Measurements from ENCODE around the gene C19orf18. TPM values are rescaled to one million over a fixed set of nuclear protein-coding genes. Genes with fewer than 3 reads are reported as not detected.
"Not testable (repeated sequence)": the region's sequence is repeated elsewhere in the genome, so short reads cannot be mapped to it uniquely, and the experiment has no call there.

C19orf18 gene
- total and polyA plus RNA-seq, 8 donors = 2.1 to 4.0 (median 3.2) TPM; not detected in 5

GRCh38 chr19:57934820-57935665 lies 39.3 kb downstream of the C19orf18 start, which contains the start of gene ZNF418:
TSS of gene ZNF418 (minus strand) at chr19:57935402. CDS start at chr19:57933822, 1,580 bp downstream.
- Histone ChIP-seq H3K4me3 (peak within 1 kb of the TSS; percentile 50 to 82 (median 66)), H3K27ac (peak within 1 kb of the TSS; percentile 52 to 82 (median 55)), H3K9me3 (peaks cover 45 to 100% (median 78%) of the 10 kb centered on the region in 4 donors), H3K36me3 (peaks cover 13 to 66% (median 27%) of the 10 kb centered on the region in 4 donors), H3K4me1 (peaks cover 0 to 9% (median 7%) of the 10 kb centered on the region in 4 donors), H3K27me3 (no peaks in the 10 kb centered on the region)
- peak; percentile 54 to 95 for DNase-seq
- peak in 2 of 3 donors; percentile 41 to 56 for TF ChIP-seq POLR2AphosphoS5 (IDR thresholded peaks at IDR 0.05)
- no peak for TF ChIP-seq EP300 (IDR thresholded peaks at IDR 0.05)
- TF ChIP-seq POLR2A (IDR thresholded peaks at IDR 0.05) = no peak
- TF ChIP-seq CTCF (IDR thresholded peaks at IDR 0.05) = no peak
- WGBS, 5 donors = 4 to 7% (median 7%) methylated on average over 36 to 54 of the region's 54 CpGs
- intact Hi-C loops (cut with DNase I; ENCODE audit: low total_unique reads) = no loop called here

GRCh38 chr19:57927587-57927986 lies 46.7 kb downstream of the C19orf18 start:
- intact Hi-C loops (cut with DNase I; ENCODE audit: low total_unique reads) = no loop called here
- peaks cover 28 to 93% (median 64%) of the 10 kb centered on the region in 4 donors for H3K36me3 ChIP-seq
- no peak overlapping the region for H3K27ac ChIP-seq
- H3K9me3 ChIP-seq = peaks cover 51 to 98% (median 90%) of the 10 kb centered on the region in 4 donors
- 93 to 99% (median 97%) methylated on average over 4 of the region's 4 CpGs for WGBS, 5 donors
- H3K4me3 ChIP-seq = no peak overlapping the region
- no peaks in the 10 kb centered on the region for H3K27me3 ChIP-seq
- no peak for DNase-seq
- TF ChIP-seq POLR2AphosphoS5 (IDR thresholded peaks at IDR 0.05) (no peak), CTCF (IDR thresholded peaks at IDR 0.05) (no peak), EP300 (IDR thresholded peaks at IDR 0.05) (no peak), POLR2A (IDR thresholded peaks at IDR 0.05) (no peak)
- no peaks in the 10 kb centered on the region for H3K4me1 ChIP-seq

DNA sequence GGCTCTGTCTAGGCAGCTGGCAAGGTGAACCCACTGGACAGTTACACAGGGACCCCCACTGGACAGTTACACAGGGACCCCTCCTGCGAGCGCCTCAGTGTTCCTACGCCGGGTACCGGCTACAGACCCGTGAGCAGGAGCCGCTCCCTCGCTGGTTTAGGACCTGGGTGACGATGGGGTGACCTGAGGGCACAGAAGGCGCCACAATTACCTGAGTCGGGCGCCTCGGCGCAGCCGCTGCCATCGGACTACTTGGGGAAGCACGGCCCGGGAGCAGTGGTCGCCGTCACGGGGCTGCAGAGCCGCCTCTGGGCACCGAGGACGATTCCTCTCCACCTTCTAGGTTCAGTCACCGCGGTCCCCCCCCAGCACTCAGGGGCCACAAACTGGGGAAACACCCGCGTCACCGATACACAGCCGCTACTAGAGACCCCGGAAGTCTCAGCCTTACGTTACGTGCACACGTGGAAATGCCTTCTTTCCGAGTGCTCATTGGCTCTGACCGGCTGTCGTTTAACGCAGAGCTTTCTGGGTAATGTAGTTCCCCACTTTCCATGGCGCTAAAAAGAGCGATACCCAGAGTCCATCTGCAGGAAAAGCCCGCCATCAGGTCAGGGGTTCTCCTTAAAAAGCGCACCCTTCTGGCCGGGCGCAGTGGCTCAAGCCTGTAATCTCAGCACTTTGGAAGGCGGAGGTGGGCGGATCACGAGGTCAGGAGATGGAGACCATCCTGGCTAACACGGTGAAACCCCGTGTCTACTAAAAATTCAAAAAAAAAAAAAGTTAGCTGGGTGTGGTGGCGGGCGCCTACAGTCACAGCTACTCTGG lies 58.0 kb downstream of the C19orf18 start, which contains the start of gene ZNF417:
TSS of gene ZNF417 (minus strand) at position 425 of the 828 bp plus-strand sequence. CDS start at position 244, 181 bp downstream.
- Histone ChIP-seq H3K9me3 (peaks cover 5 to 57% (median 26%) of the 10 kb centered on the region in 4 donors), H3K36me3 (peaks cover 19 to 53% (median 39%) of the 10 kb centered on the region in 4 donors), H3K4me1 (peaks cover 7 to 21% (median 15%) of the 10 kb centered on the region in 4 donors), H3K27ac (peak within 1 kb of the TSS; percentile 51 to 91 (median 81)), H3K4me3 (peak within 1 kb of the TSS; percentile 65 to 96 (median 86))
- TF ChIP-seq POLR2AphosphoS5 (IDR thresholded peaks at IDR 0.05) (peak; percentile 53 to 90 (median 60)), CTCF (IDR thresholded peaks at IDR 0.05) (peak in 1 of 7 experiments; percentile 27), POLR2A (IDR thresholded peaks at IDR 0.05) (peak in 1 of 4 donors; percentile 20)
- H3K27me3 ChIP-seq; intact Hi-C loops (cut with DNase I; ENCODE audit: low total_unique reads): not testable (repeated sequence)
- WGBS, 5 donors = 1% methylated on average over 26 to 51 of the region's 51 CpGs
- DNase-seq = peak; percentile 81 to 97

GRCh38 chr19:57914531-57914930 lies 59.8 kb downstream of the C19orf18 start:
- Histone ChIP-seq H3K9me3 (peaks cover 10 to 55% (median 34%) of the 10 kb centered on the region in 4 donors), H3K27ac (no peak overlapping the region), H3K4me1 (peaks cover 7 to 21% (median 15%) of the 10 kb centered on the region in 4 donors), H3K36me3 (peaks cover 24 to 52% (median 41%) of the 10 kb centered on the region in 4 donors), H3K27me3 (no peaks in the 10 kb centered on the region), H3K4me3 (peak overlapping the region in 1 of 4 donors; percentile 96)
- 52 to 84% (median 62%) methylated on average over 3 of the region's 3 CpGs for WGBS, 5 donors
- TF ChIP-seq POLR2A (IDR thresholded peaks at IDR 0.05) (no peak), POLR2AphosphoS5 (IDR thresholded peaks at IDR 0.05) (no peak), EP300 (IDR thresholded peaks at IDR 0.05) (no peak), CTCF (IDR thresholded peaks at IDR 0.05) (no peak)
- peak in 1 of 2 donors; percentile 15 for DNase-seq
- intact Hi-C loops (cut with DNase I; ENCODE audit: low total_unique reads) = no loop called here
